Panc1 (cell line): ENCODE data around the gene GALNT1. TPM values are rescaled to one million over a fixed set of nuclear protein-coding genes. Genes with fewer than 3 reads are reported as not detected.

Experiments used
- ATAC-seq: fragments of 200-7000 bp; cut with Tn5 transposase; 2 replicates; pipeline ENCODE4 v1.9.1; 2020; ENCODE audit warnings: mild to moderate bottlenecking, moderate library complexity
- BruUV-seq: library from RNA; stranded (reverse); fragments of 400-500 nt; replicated peaks from 2 replicates; lab custom pipeline; 2021; lab: Mats Ljungman, UMichigan
- CTCF ChIA-PET: fragments of 300-600 bp; sonication (Branson Sonifier 250); formaldehyde crosslinking; loops from one replicate; lab custom pipeline; 2022; ENCODE audit warnings: antibody characterized with exemption; lab: Charles Lee
- POLR2A ChIA-PET: fragments of 300-600 bp; sonication (Branson Sonifier 250); formaldehyde crosslinking; loops from one replicate; lab custom pipeline; 2022; ENCODE audit warnings: antibody characterized with exemption; lab: Charles Lee
- DNase-seq: peaks from one replicate; pipeline ENCODE4 v3.0.0-alpha.2; 2010; ENCODE audit warnings: low read depth, low spot score
- H3K27ac ChIP-seq: 2 replicates; pipeline ENCODE4 v1.5.1; 2011; ENCODE audit warnings: mild to moderate bottlenecking, low read length, inconsistent platforms
- H3K27me3 ChIP-seq: fragments of 200-500 bp; sonication (Bioruptor generic); 2 replicates; pipeline ENCODE4 v1.6.0; 2014; ENCODE audit warnings: low read length, inconsistent platforms; ENCODE audit not compliant: control insufficient read depth, insufficient read depth
- H3K36me3 ChIP-seq: fragments of 200-500 bp; sonication (Bioruptor generic); 2 replicates; pipeline ENCODE4 v1.5.1; 2014; ENCODE audit warnings: inconsistent platforms, mild to moderate bottlenecking, low read length, moderate library complexity; ENCODE audit not compliant: control insufficient read depth, insufficient read depth
- H3K4me1 ChIP-seq: 2 replicates; pipeline ENCODE4 v1.5.1; 2011; ENCODE audit warnings: inconsistent platforms, mild to moderate bottlenecking, low read length, moderate library complexity; ENCODE audit not compliant: control insufficient read depth, insufficient read depth
- H3K4me3 ChIP-seq, 2 experiments: 2 replicates each; pipeline ENCODE4 v1.5.1; 2011 to 2012; ENCODE audit warnings: low read depth in 2 of 2, low read length in 2 of 2, mild to moderate bottlenecking in 2 of 2, inconsistent platforms in 1 of 2, moderate library complexity in 1 of 2
- H3K9me3 ChIP-seq: fragments of 200-500 bp; sonication (Bioruptor generic); 2 replicates; pipeline ENCODE4 v1.5.1; 2014; ENCODE audit warnings: low read depth, mild to moderate bottlenecking, inconsistent platforms, low read length, moderate library complexity; ENCODE audit not compliant: control insufficient read depth, insufficient read depth
- POLR2AphosphoS5 ChIP-seq: IDR thresholded peaks from 2 replicates; pipeline ENCODE4 v1.6.1; 2012; ENCODE audit warnings: mild to moderate bottlenecking, low read depth, low read length, moderate library complexity
- REST ChIP-seq, 2 experiments: IDR thresholded peaks; 2 replicates each; pipeline ENCODE4 v1.6.1; 2011 to 2012; ENCODE audit warnings: low read depth in 2 of 2, control low read depth in 1 of 2, low read length in 1 of 2, mild to moderate bottlenecking in 1 of 2, moderate library complexity in 1 of 2; ENCODE audit not compliant: insufficient read depth in 1 of 2
- SIN3A ChIP-seq: IDR thresholded peaks from 2 replicates; pipeline ENCODE4 v1.6.1; 2012; ENCODE audit warnings: low read depth, mild to moderate bottlenecking, low read length, moderate library complexity, borderline replicate concordance; ENCODE audit not compliant: insufficient read depth
- TCF7L2 ChIP-seq: IDR thresholded peaks from 2 replicates; pipeline ENCODE4 v1.6.1; 2011; ENCODE audit warnings: mild to moderate bottlenecking, low read depth, low read length, inconsistent platforms
- in situ Hi-C: cut with HindIII; loops from 2 replicates; pipeline ENCODE4 v1.10.0; 2016; ENCODE audit warnings: low sequenced_read_pairs, low pct_unique_long_range_greater_than_20kb
- intact Hi-C: fragments of 100-400 bp; cut with micrococcal nuclease; formaldehyde crosslinking; loops from one replicate; pipeline ENCODE4 v1.10.0; 2022; ENCODE audit not compliant: unreplicated experiment
- total RNA-seq: library from RNA; stranded (reverse); gene quantifications from one replicate; pipeline ENCODE4 v1.2.1, GENCODE V29; 2021; ENCODE audit not compliant: unreplicated experiment
- TF ChIP-seq, protein P1 (sequence below): fragments of 450-650 bp; IDR thresholded peaks from 2 replicates; pipeline ENCODE4 v1.5.1; 2017; ENCODE audit warnings: mild to moderate bottlenecking

Gene GALNT1
- total RNA-seq, 1 experiment from 2014 or later, result 147 TPM

- in situ Hi-C loops, result no loop called here
- POLR2A ChIA-PET, result no interaction called here
- TF ChIP-seq REST (IDR thresholded peaks at IDR 0.05; ENCODE audit: insufficient read depth in 1 of 2, low read depth in 2 of 2, low read length in 1 of 2) (no peak), SIN3A (no peak)
- intact Hi-C loops, result no loop called here
- no TSS peak for BruUV-seq
- Histone ChIP-seq H3K36me3 (no peaks in the 10 kb centered on the region), H3K9me3 (no peaks in the 10 kb centered on the region), H3K27ac (no peak overlapping the region), H3K4me1 (no peaks in the 10 kb centered on the region), H3K27me3 (no peaks in the 10 kb centered on the region), H3K4me3 (no peak overlapping the region)
- DNase-seq, result no peak
- CTCF ChIA-PET, result no interaction called here
- ATAC-seq, result no peak
Observed at GRCh38 chr18:35716169-35716831, 134.8 kb downstream of the GALNT1 start.

GRCh38 chr18:35717182-35717581, 135.6 kb downstream of the GALNT1 start:
- no TSS peak for BruUV-seq
- Histone ChIP-seq H3K36me3 (no peaks in the 10 kb centered on the region), H3K9me3 (no peaks in the 10 kb centered on the region), H3K27me3 (no peaks in the 10 kb centered on the region), H3K27ac (no peak overlapping the region), H3K4me1 (no peaks in the 10 kb centered on the region), H3K4me3 (no peak overlapping the region)
- ChIA-PET POLR2A (no interaction called here), CTCF (no interaction called here)
- intact Hi-C loops (no loop called here), in situ Hi-C loops (no loop called here)
- DNase-seq, result no peak
- ATAC-seq, result no peak
- TF ChIP-seq SIN3A (no peak), REST (IDR thresholded peaks at IDR 0.05; ENCODE audit: insufficient read depth in 1 of 2, low read depth in 2 of 2, low read length in 1 of 2) (no peak), TCF7L2 (no peak), POLR2AphosphoS5 (no peak)
- TF ChIP-seq, protein P1, sequence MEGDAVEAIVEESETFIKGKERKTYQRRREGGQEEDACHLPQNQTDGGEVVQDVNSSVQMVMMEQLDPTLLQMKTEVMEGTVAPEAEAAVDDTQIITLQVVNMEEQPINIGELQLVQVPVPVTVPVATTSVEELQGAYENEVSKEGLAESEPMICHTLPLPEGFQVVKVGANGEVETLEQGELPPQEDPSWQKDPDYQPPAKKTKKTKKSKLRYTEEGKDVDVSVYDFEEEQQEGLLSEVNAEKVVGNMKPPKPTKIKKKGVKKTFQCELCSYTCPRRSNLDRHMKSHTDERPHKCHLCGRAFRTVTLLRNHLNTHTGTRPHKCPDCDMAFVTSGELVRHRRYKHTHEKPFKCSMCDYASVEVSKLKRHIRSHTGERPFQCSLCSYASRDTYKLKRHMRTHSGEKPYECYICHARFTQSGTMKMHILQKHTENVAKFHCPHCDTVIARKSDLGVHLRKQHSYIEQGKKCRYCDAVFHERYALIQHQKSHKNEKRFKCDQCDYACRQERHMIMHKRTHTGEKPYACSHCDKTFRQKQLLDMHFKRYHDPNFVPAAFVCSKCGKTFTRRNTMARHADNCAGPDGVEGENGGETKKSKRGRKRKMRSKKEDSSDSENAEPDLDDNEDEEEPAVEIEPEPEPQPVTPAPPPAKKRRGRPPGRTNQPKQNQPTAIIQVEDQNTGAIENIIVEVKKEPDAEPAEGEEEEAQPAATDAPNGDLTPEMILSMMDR, result no peak
